ENCODE measurements around the gene AMBP.

The AMBP gene

GRCh38 chr9:114112778-114113584 lies 34.9 kb upstream of the AMBP start:
- no peak for DNase-seq (ENCODE audit: low read depth in 2 of 2)

DNA sequence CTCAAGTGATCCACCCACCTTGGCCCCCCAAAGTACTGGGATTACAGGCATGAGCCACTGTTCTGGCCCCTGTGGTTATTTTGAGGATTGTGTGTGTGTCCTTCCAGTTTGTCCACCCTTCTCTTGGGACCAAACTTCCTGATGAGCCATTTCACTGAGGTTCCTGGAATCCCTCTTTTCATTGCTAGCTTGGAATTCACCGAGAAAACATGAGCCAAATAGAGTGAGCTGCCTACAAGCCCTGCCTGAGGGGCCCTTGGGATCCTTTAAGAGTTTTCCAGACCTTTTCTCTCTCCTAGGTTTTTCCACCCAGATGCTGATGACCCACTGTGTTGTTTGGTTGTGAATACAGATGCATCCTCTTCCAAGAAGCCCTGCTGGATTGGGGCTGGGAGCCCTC lies 34.2 kb upstream of the AMBP start:
- DNase-seq (ENCODE audit: low read depth in 2 of 2) = no peak

GRCh38 chr9:114110180-114110579 lies 32.1 kb upstream of the AMBP start:
- DNase-seq (ENCODE audit: low read depth in 2 of 2) = no peak

- no peak for DNase-seq (ENCODE audit: low read depth in 2 of 2)
Observed at GRCh38 chr9:114109124-114109523, 31.0 kb upstream of the AMBP start.

DNA sequence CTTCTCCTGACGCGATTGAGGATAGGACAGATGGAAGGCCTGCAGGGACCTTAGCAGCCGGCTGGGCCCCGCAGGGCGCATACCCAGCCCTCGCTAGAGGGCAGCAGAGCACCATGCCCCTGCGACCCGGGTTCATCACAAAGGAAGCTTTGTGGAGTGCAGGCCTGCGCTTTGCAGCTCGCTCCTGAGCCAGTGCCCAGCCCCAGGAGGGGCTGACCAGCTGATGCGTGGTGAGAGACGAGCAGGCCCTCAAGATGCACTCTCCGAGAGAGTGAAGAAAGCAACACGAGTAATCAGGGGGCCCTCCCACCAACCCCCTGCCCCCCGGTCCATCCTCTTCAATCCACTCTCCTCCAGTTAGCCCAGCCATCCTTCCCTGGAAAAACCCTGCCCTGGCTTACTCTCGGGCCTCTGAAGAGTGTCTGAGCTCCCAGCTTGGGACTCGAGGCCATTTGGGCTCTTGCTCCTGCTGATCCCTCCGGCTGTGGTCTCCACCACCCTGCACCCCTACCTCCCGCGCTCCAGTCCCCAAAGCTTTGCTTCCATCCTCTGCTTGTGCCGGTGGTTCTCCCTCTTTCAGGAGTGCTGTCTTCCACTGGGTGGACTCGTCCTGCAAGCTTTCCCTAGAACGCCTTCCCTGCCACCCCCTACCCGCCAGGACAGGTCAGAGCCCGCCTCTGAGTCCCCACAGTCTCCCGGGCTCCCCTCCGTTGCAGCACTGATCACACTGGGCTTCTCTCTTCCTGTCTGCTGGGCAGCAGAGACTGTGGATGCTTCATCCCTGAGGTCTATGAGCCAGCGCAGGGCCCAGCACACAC lies 30.1 kb upstream of the AMBP start:
- peak; percentile 32 to 56 for DNase-seq (ENCODE audit: low read depth in 2 of 2)

- no peak for DNase-seq (ENCODE audit: low read depth in 2 of 2)
Observed at GRCh38 chr9:114107286-114108001, 29.3 kb upstream of the AMBP start.

DNA sequence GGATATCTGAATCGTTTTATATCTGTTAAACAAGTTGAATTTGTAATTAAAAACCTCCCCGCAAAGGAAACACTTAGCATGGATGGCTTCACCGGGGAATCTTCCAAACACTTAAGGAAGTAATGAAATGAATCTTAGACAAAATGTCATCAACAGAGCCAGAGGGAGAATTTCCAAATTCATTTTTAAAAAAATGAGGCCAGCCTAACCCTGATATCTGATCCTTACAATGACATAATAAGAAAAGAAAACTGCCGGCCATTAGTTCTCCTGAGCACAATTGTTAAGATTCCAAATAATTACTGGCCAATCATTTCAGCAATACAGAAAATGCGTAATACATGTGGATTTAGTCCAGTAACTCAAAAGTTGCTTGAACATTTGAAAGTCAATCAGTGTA lies 27.1 kb upstream of the AMBP start:
- DNase-seq (ENCODE audit: low read depth in 2 of 2) = no peak

DNA sequence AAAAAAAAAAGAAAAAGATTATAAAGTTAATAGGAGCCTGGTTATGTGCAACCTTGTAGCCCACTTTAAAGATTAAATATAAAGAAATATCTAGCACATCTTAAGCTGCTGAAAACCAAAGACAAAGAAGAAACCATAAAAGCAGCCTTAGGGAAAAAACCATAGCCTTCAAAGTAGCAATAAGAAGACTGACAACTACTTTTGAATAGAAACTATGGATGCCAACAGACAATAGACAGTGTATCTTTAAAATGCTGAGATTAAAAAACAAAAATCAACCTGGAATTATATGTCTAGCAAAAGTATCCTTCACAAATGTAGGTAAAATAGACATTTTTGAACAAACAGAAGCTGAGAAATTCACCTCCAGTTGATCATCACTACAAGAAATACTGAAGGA lies 24.4 kb upstream of the AMBP start:
- no peak for DNase-seq (ENCODE audit: low read depth in 2 of 2)

DNA sequence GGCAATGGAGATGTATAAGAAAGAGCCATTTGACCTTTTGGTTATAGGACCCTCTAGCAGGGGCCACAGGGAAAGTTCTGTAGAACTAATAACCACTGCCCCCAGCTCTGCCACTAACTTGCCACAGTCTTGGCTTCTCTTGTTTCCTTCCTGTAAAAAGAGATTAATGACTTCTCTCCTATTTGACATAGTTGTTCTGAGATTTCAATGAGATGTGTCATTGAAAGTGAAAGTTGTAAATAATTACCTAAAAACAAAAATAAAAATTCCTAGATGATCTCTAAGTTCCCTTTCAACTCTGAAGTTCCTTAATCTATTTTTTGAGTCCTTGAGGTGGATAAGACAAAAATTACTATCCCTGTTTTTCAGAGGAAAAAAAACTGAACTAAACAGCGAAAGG lies 22.4 kb upstream of the AMBP start:
- DNase-seq (ENCODE audit: low read depth in 2 of 2) = no peak

DNA sequence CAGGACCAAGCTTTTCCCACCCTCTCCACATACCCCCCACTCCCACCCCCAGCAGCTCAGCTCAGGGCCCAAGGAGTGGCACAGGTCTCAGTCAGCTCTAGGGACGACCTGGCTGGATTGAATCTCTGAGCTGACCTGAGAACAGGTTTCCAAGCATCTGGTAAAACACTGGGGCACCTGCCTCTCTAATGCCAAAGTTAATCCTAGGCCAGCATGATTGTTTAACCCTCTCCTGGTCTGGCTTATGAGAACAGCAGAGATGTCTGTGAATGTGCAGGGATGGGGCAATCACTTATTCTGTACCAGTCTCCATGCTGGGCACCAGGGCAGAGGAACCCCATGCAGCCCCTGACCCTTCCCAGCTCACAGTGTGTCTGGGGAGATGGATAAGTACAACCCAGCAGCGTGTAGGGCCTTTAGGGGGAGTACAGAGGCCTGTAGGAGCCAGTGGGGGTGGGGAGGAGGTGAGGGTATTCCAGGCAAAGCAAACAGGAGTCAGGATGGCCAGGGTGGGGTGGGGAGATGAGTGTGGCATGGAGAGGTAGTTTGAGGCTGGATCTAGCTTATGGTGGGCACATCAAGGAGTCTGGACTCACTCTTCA lies 21.7 kb upstream of the AMBP start:
- no peak for DNase-seq (ENCODE audit: low read depth in 2 of 2)

GRCh38 chr9:114098936-114099668 lies 21.0 kb upstream of the AMBP start, which contains the start of gene KIF12:
Gene KIF12 (minus strand): TSS chr9:114099292. CDS start chr9:114099276, 16 bp downstream.
- DNase-seq (ENCODE audit: low read depth in 2 of 2) = no peak

DNA sequence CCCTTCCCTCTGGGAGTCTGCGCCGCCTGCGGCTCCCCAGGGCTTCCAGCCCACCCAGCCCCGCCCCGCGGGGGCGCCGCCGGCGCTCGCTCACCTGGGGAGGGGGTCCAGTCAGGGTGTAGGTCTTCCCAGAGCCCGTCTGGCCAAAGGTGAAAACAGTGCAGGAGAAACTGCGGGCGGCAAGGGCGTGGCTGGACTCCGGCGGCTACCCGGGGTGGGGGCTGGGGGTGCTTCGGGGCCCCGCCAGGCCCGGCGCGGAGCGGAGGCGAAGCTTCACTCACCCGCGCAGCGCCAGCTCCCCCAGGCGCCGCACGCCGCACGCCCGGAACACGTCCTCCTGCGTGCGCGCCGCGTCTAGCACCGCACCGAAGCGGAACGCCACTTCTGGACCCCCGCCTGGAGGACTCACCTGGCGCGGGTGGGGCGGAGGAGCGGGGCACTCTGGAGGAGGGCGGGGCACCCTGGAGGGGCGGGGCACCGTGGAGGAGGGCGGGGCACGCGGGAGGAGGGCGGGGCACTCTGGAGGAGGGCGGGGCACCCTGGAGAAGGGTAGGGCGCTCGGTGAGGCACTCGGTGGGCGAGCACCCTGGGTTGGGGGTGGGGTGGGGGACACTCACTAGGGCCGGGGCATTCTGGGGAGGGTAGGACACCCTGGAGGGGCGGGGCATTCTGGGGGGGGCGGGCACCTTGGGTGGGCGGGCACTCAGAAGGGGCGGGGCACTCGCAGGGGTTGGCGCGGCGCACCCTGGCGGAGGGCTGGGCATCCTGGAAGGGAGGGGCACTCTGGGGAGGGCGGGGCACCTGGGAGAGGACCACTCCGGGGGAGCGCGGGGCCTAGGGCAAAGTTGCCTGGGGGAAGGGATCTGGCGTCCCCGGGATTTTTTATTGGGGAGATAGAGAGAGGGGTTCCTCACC lies 20.2 kb upstream of the AMBP start:
- DNase-seq (ENCODE audit: low read depth in 2 of 2) = peak in 1 of 2 donors; percentile 7

- no peak for DNase-seq (ENCODE audit: low read depth in 2 of 2)
Observed at GRCh38 chr9:114097613-114098020, 19.5 kb upstream of the AMBP start.

DNA sequence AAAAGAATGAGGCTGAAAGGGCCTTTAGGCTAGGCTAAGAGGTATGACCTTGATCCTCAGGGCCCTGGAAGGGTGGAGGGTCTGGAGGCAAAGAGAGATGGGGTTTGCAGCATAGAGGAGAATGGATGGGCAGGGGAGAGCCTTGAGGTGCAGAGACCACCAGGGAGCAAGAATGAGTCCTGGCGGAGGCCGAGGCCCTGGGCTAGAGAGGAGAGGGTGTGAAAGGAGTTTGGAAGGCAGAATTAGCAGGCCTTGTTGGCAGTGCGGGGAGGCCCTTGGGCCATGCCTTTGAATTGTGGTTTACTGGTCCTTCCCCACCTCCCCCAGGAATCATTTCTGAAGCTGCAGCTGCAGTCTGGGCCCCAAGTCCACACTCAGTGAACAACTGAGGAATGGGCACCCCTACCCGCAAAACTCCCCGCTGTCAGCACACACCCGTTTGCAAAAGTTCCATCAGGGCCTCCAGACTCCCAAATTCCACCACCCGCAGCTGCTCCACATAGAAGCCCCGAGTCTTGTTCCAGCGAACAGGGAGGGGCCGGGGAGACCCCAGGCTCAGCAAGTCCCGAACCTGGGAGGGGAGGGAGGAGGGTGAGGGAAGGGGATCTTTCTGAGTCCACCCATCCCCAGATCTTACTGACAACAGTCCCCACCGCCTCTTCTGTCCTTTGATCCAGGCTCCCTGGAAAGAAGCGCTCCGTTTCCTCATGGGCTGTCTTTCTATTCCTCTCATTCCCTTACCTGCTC lies 18.9 kb upstream of the AMBP start:
- no peak for DNase-seq (ENCODE audit: low read depth in 2 of 2)

DNA sequence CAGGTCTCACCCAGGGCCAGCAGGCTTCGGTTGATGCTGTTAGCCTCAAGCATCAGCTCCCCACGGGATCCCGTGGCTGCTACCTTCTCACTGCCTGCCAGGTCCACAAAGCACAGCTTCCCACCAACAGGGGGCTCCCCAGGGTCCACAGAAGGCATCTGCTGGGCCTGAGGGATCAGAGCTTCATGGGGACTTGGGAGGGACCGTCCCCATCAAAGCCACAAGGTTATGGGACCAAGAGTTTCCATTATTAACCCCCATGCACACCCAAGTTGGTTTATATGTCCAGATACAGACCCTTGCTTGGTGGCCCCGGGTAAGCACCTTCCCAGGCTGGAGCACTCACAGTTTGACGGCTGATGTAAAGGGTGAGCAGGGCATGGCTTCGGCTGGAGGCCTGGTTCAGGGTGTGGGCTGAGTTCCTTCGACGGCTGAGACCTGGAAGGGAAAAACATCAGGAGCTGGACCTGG lies 18.0 kb upstream of the AMBP start:
- DNase-seq (ENCODE audit: low read depth in 2 of 2) = no peak

- no peak for DNase-seq (ENCODE audit: low read depth in 2 of 2)
Observed at GRCh38 chr9:114094971-114095370, 16.9 kb upstream of the AMBP start.

GRCh38 chr9:114093761-114094505 lies 15.8 kb upstream of the AMBP start:
- DNase-seq (ENCODE audit: low read depth in 2 of 2) = no peak

- DNase-seq (ENCODE audit: low read depth in 2 of 2) = no peak
Observed at GRCh38 chr9:114093031-114093471, 15.0 kb upstream of the AMBP start.

Data from stimulated activated CD4-positive, alpha-beta T cell treated with anti-CD3 and anti-CD28 coated beads, Interleukin-1b, Interleukin-23, amount 100 ng/mL, for 4 hours (primary cell).